ENCODE data around the gene SESN2. TPM values are rescaled to one million over a fixed set of nuclear protein-coding genes. Genes with fewer than 3 reads are reported as not detected.
A peak's percentile ranks its signal among the peaks of the same experiment; 100 is the strongest.

Gene SESN2
- total RNA-seq (2014; rRNA removed; shearing (Covaris generic)): 5.3 and 7.9 TPM in 2 replicates

- peak; percentile 99 for DNase-seq (ENCODE audit: low read depth)
Measured at GRCh38 chr1:28259252-28259933, at the start of gene SESN2. Gene SESN2 (plus strand): TSS chr1:28259518. CDS start chr1:28259848, 330 bp downstream.

DNA sequence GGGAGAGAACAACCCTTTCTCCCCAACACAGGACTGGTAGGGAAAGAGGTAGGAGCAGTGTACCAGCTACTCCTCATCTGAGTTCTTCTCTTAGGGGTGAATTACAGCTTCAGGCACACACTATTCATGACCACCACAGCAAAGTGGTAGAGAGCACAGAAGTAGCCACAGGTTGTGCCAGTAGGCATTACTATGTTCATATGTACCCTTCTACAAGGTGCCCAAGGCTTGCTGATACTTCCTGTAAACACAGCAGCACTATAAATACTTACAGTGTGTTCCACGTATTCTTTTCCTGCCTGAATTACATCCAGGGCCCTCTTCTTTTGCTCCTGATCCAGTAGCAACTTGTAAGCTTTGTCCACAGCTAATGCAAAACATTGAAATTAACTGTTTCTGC, 49.6 kb upstream of the SESN2 start:
- no peak for DNase-seq (ENCODE audit: low read depth)

DNA sequence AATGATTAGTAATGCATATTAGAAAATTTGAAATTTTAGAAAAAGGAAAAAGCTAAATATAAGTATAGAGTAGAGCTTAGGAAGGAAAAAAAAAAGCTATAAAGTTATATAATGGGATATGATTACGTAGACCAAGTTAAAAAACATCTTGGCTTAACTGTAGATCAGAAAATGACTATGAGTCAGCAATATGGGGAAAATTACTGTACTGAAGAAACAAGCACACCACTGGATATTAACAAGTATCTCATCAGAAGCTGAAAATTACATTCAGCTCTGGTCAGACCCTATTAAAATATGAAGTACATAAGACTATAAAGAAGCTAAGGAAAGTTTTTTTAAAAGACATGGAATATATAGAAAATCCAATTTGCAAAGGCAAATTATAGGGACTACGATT, 46.0 kb upstream of the SESN2 start:
- DNase-seq (ENCODE audit: low read depth): no peak

- no peak for DNase-seq (ENCODE audit: low read depth)
Measured at GRCh38 chr1:28229089-28229488, 30.2 kb upstream of the SESN2 start.

DNA sequence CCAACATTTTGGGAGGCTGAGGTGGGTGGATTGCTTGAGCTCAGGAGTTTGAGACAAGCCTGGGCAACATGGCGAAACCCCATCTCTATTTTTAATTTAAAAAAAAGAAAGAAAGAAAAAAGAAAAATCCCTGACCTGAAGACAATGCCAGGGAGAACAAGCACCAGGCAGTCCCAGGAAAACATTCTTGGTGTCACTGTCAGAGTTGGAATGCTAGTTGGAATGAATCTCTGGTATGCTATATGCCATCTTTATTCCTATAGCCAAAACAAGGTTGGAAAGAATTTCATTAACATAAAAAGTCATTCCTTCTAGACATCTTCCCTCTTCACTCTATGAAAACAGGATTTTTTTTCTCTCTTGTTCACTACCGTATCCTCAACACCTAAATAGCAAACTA, 29.3 kb upstream of the SESN2 start:
- no peak for DNase-seq (ENCODE audit: low read depth)

GRCh38 chr1:28232558-28233263, 26.6 kb upstream of the SESN2 start, which contains the start of gene DNAJC8:
Gene DNAJC8 (minus strand): TSS chr1:28233029. CDS start chr1:28232998, 31 bp downstream.
- DNase-seq (ENCODE audit: low read depth): peak; percentile 93

GRCh38 chr1:28233264-28233606, 26.1 kb upstream of the SESN2 start:
- no peak for DNase-seq (ENCODE audit: low read depth)

GRCh38 chr1:28235755-28236655, 23.3 kb upstream of the SESN2 start, which contains the start of gene ATP5IF1:
Gene ATP5IF1 (plus strand): TSS chr1:28236124. CDS start chr1:28236184, 60 bp downstream.
- peak; percentile 98 for DNase-seq (ENCODE audit: low read depth)

GRCh38 chr1:28236656-28237322, 22.5 kb upstream of the SESN2 start:
- peak; percentile 6 for DNase-seq (ENCODE audit: low read depth)

GRCh38 chr1:28239004-28239403, 20.3 kb upstream of the SESN2 start:
- DNase-seq (ENCODE audit: low read depth): no peak

DNA sequence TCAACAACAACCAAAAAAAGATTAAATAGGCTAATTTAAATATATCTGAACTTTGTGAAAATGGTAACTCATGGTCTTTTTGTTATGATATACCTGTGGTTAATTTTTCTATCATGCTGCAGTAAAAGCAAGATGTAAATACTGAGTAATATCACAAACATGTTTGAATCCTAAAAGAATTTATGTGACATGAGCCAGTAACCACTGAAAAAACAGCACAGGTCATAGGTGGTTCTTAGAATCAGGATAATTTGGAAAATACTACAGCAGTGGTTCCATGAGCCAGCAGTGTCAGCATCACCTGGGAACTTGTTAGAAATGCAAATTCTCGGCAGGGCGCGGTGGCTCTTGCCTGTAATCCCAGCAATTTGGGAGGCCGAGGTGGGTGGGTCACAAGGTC, 19.3 kb upstream of the SESN2 start:
- DNase-seq (ENCODE audit: low read depth): peak; percentile 12

DNA sequence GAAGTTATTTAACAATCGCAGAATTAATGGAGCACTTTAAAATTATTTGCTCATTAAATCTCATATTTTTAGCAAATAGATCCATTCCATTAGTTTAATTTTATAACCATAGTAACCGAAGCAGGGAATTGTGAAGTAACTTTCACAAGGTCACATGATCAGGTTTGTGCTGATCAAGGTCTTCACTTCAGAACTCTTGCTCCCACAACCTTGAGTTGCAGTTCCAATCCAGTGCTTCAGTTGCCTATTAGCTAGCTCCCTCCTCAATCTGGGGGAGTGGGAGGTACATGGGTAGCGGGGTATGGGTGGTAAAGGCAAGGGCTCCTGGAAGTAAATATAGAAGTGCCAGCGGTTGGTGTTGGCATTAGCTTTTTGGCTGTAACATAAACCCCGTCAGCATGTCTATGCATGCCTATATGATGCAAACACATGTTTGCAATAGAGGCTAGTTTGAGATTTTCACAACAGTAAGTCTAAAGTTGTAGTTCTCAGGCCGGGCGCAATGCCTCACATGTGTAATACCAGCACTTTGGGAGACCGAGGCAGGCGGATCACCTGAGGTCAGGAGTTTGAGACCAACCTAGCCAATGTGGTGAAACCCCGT, 17.6 kb upstream of the SESN2 start:
- no peak for DNase-seq (ENCODE audit: low read depth)

DNA sequence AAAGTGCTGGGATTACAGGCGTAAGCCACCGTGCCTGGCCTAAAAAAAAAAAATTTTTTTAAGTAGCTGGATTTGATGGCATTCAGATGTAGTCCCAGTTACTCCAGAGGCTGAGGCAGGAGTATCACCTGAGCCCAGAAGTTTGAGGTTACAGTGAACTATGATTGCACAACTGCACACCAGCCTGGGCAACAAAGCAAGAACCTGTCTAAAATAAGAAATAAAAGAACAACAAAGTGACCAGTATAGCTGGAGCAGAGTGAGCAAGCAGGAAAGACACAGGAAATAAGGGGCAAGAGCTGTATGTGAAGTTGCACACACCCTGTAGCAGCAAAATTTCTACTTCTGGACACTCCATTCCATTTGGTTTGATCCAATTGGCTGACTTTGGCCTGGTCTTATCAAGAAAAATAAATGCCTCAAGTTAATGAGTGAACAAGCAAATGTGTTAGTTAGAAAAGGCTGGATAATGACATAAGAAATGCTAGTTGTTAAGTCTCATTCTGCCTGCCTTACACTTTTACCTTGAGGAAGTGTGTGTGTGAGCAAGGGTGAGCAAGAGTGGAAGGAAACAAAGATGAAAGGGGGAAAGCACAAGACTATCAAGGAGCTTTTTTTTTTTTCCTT, 15.5 kb upstream of the SESN2 start:
- DNase-seq (ENCODE audit: low read depth): no peak

DNA sequence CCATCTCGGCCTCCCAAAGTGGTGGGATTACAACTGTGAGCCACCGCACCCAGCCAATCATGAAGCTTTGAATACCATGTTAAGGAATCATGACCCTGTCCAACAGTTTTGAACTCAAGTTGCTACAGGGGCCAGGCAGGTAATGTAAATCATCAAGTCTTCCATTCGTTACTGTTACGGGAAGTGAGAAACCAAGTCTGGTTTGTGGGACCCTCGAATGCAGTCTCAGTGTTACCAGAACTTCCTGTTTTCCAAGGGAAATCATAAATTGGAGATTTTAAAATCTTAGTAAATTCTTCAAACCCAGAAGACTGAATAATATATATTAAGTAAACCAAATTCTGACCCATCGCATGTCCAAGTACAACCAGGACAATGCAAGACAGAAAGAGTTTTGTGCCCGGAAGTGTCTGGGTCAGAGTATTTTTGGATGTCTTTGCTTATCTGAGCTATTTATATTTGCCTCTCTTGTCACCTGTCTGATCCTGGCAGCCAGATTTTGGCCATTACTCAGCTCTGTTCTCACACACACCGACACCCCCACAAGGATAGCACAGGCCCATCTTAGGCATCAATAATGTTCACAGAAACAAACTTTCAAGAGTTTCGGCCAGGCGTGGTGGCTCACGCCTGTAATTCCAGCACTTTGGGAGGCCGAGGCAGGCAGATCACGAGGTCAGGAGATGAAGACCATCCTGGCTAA, 14.6 kb upstream of the SESN2 start:
- no peak for DNase-seq (ENCODE audit: low read depth)

DNA sequence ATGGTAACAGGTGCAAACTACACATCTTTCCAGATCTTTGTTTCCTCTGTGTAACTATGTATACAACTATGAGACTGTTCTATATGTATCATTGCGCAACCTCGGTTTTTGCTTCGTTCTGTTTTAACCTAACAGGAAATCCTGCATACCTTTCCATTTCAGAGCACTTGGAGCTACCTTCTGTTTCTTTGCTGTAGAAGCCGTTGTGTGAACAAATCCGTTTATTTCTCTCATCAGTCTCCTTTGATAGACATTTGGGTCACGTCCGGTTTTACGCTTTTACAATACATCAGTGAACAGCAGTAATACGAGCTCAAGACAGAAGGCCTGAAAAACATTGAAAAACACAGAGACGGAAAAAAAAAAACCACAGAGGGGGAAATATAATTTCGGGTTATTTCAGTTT, 12.9 kb upstream of the SESN2 start:
- peak; percentile 31 for DNase-seq (ENCODE audit: low read depth)

DNA sequence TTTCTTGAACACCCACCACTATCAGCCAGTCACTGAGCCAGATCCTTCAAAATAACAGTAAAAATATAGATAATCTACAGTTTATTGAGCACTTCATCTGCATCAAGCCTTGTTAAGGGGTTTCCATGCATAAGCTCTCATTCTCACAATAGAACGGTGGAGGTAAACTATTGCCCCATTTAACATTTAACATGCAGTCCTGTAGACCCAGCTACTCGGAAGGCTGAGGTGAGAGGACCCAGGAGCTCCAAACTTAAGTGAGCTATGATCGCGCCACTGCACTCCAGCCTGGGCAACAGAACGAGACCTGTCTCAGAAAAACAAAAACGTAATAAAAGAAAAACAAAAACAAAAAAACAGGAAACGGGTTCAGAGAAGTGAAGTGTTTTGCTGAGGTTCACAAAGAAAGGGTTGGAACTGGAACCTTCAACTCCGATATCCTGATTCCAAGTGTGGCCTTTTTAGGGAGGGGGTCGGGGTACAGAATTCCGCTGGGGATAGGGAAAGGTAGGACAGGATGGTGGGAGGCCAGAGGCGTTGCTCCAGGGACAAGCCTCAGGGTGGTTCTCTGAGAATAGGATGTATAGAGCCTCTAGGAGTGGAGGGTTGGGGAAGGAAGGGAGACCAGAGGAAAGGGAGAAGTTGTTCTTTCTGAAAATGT, 11.6 kb upstream of the SESN2 start:
- DNase-seq (ENCODE audit: low read depth): peak; percentile 3

- peak; percentile 79 for DNase-seq (ENCODE audit: low read depth)
Measured at GRCh38 chr1:28248273-28249012, 10.9 kb upstream of the SESN2 start.

DNA sequence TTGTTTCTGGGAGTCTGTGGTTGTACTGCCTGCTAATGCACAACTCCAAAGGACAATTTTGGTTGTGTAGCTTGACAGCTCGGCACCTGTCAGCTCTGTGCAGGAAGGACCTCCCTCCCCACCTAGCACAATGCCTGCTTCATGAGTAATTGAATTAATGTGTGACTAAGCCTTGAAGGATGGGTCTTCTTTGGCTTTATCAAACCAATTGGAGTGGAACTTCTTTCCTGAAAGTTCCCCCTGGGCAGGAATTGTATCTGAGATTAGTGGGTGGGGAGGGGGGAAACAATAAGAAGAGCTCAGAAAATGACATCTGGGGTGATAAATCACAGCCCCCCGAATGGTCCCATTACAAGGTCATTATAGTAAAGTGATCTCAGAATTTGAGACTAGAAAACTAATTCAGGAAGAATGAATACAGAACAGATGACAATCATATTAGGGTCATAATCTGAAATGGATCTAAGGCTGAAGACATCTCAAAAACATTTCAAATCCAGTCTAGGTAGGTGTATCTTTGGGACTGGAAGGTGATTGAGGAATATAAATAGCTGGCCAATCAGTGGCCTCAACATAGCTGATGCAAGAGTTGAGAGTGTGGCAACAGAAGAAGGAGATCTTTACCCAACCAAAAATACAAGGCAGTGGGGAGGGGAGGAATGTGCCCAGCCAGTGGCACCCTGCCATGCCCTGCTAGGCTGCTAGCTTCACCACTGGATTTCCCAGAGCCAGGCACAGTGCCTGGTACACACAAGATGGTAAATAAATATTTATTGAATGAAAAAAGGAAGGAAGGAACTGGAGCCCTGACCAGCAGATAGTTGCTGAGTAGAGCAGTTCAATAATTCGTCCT, 10.1 kb upstream of the SESN2 start:
- peak; percentile 77 for DNase-seq (ENCODE audit: low read depth)

All from M059J (cell line).